Stimulated activated CD4-positive, alpha-beta T cell treated with anti-CD3 and anti-CD28 coated beads, Interleukin-2, amount 100 ng/mL, for 24 hours (primary cell): Measurements from ENCODE around the gene SMIM7.

Experiments used
- DNase-seq, 2 donors: peaks; one replicate each; pipeline ENCODE4 v3.0.0-alpha.2; 2020

The SMIM7 gene

GRCh38 chr19:16620018-16620417 is 39.9 kb downstream of the SMIM7 start:
- no peak for DNase-seq

- no peak for DNase-seq
Measured at GRCh38 chr19:16619457-16619856, 40.5 kb downstream of the SMIM7 start.

- no peak for DNase-seq
Measured at GRCh38 chr19:16618248-16618647, 41.7 kb downstream of the SMIM7 start.

- no peak for DNase-seq
Measured at GRCh38 chr19:16615808-16616207, 44.1 kb downstream of the SMIM7 start.

- DNase-seq = no peak
Measured at GRCh38 chr19:16614941-16615340, 45.0 kb downstream of the SMIM7 start.

- no peak for DNase-seq
Measured at GRCh38 chr19:16613841-16614240, 46.1 kb downstream of the SMIM7 start.

- DNase-seq = no peak
Measured at GRCh38 chr19:16612636-16613035, 47.3 kb downstream of the SMIM7 start.

- DNase-seq = no peak
Measured at GRCh38 chr19:16611121-16611520, 48.8 kb downstream of the SMIM7 start.

- DNase-seq = no peak
Measured at GRCh38 chr19:16609511-16610200, 50.3 kb downstream of the SMIM7 start.

- DNase-seq = no peak
Measured at GRCh38 chr19:16608290-16608739, 51.6 kb downstream of the SMIM7 start.

- DNase-seq = no peak
Measured at GRCh38 chr19:16607819-16608218, 52.1 kb downstream of the SMIM7 start.

GRCh38 chr19:16605553-16605994 is 54.4 kb downstream of the SMIM7 start:
- no peak for DNase-seq

GRCh38 chr19:16605115-16605514 is 54.8 kb downstream of the SMIM7 start:
- DNase-seq = no peak

- DNase-seq = no peak
Measured at GRCh38 chr19:16604615-16605014, 55.3 kb downstream of the SMIM7 start.

GRCh38 chr19:16603090-16603489 is 56.9 kb downstream of the SMIM7 start:
- DNase-seq = no peak

- no peak for DNase-seq
Measured at GRCh38 chr19:16601378-16602052, 58.4 kb downstream of the SMIM7 start.

GRCh38 chr19:16600824-16601223 is 59.1 kb downstream of the SMIM7 start:
- DNase-seq = no peak

GRCh38 chr19:16599655-16600346 is 60.1 kb downstream of the SMIM7 start:
- no peak for DNase-seq

GRCh38 chr19:16598848-16599247 is 61.1 kb downstream of the SMIM7 start:
- no peak for DNase-seq

GRCh38 chr19:16596399-16596798 is 63.5 kb downstream of the SMIM7 start:
- DNase-seq = no peak
